Fibroblast of peridontal ligament (primary cell): ENCODE measurements around the gene BIVM.

Source experiments
- DNase-seq: peaks from one replicate; pipeline ENCODE4 v3.0.0-alpha.2; 2010; ENCODE audit errors: extremely low read depth

BIVM gene

GRCh38 chr13:102839462-102839861 lies 40.5 kb downstream of the BIVM start:
- peak; percentile 36 for DNase-seq

GRCh38 chr13:102845289-102845629 lies 46.3 kb downstream of the BIVM start:
- no peak for DNase-seq

GRCh38 chr13:102845630-102846260 lies 46.8 kb downstream of the BIVM start, which contains the start of gene ERCC5:
Gene ERCC5, plus strand, starts transcription at chr13:102846032. Its CDS starts 235 bp downstream, at chr13:102846267.
- DNase-seq: peak; percentile 96

- peak; percentile 48 for DNase-seq
These were observed 47.5 kb downstream of the BIVM start for GRCh38 chr13:102846261-102847015.

GRCh38 chr13:102847272-102848234 lies 48.6 kb downstream of the BIVM start:
- DNase-seq: peak; percentile 69

GRCh38 chr13:102848956-102849355 lies 50.0 kb downstream of the BIVM start:
- no peak for DNase-seq

- no peak for DNase-seq
These were observed 53.6 kb downstream of the BIVM start for GRCh38 chr13:102852556-102852955.

GRCh38 chr13:102854675-102855074 lies 55.8 kb downstream of the BIVM start:
- DNase-seq: no peak

GRCh38 chr13:102856557-102856956 lies 57.6 kb downstream of the BIVM start:
- peak; percentile 30 for DNase-seq

- no peak for DNase-seq
These were observed 63.8 kb downstream of the BIVM start for GRCh38 chr13:102862624-102863210.

GRCh38 chr13:102863590-102863989 lies 64.7 kb downstream of the BIVM start:
- no peak for DNase-seq

GRCh38 chr13:102868366-102868936 lies 69.5 kb downstream of the BIVM start:
- no peak for DNase-seq

- DNase-seq: no peak
These were observed 71.2 kb downstream of the BIVM start for GRCh38 chr13:102869948-102870676.

- peak; percentile 66 for DNase-seq
These were observed 71.9 kb downstream of the BIVM start for GRCh38 chr13:102870677-102871415.

GRCh38 chr13:102872131-102872530 lies 73.2 kb downstream of the BIVM start:
- DNase-seq: no peak

- no peak for DNase-seq
These were observed 73.6 kb downstream of the BIVM start for GRCh38 chr13:102872531-102872930.

GRCh38 chr13:102873653-102874052 lies 74.7 kb downstream of the BIVM start:
- DNase-seq: no peak

GRCh38 chr13:102875256-102875655 lies 76.3 kb downstream of the BIVM start:
- DNase-seq: no peak

GRCh38 chr13:102877303-102877702 lies 78.4 kb downstream of the BIVM start:
- peak; percentile 16 for DNase-seq

- DNase-seq: peak; percentile 33
These were observed 79.6 kb downstream of the BIVM start for GRCh38 chr13:102878481-102878880.
